Spleen (tissue), 3 donors: ENCODE data around the gene CA10.

Experiments
- POLR2A ChIP-seq, 3 donors: fragments of 450-650 bp; IDR thresholded peaks; one replicate each; pipeline ENCODE4 v1.5.1; 2017; ENCODE audit warnings: antibody characterized with exemption in 3 of 3, mild to moderate bottlenecking in 1 of 3
- POLR2AphosphoS5 ChIP-seq, 3 donors: sonication (generic); formaldehyde crosslinking; IDR thresholded peaks; one replicate each; pipeline ENCODE4 v1.5.1; 2017; ENCODE audit warnings: antibody characterized with exemption in 3 of 3

GRCh38 chr17:52035336-52035915 is 123.1 kb downstream of the CA10 start:
- no peak for TF ChIP-seq POLR2AphosphoS5 (IDR thresholded peaks at IDR 0.05)
- no peak for TF ChIP-seq POLR2A (IDR thresholded peaks at IDR 0.05)
